HG02973 (cell line): ENCODE data around the gene DACT2.
"Not testable (repeated sequence)": the region's sequence is repeated elsewhere in the genome, so short reads cannot be mapped to it uniquely, and the experiment has no call there.

Experiments used
- ATAC-seq: cut with Tn5 transposase; IDR thresholded peaks from one replicate; pipeline ENCODE4 v1.9.1; 2021; ENCODE audit warnings: moderate library complexity; ENCODE audit not compliant: unreplicated experiment

The DACT2 gene

GRCh38 chr6:168268755-168269154 lies 50.8 kb downstream of the DACT2 start:
- ATAC-seq, result no peak

GRCh38 chr6:168267779-168268178 lies 51.8 kb downstream of the DACT2 start:
- ATAC-seq, result not testable (repeated sequence)

GRCh38 chr6:168265827-168266815 lies 53.5 kb downstream of the DACT2 start:
- ATAC-seq, result no peak

- ATAC-seq, result no peak
Observed at GRCh38 chr6:168265394-168265793, 54.2 kb downstream of the DACT2 start.

GRCh38 chr6:168264593-168265335 lies 54.8 kb downstream of the DACT2 start:
- ATAC-seq, result no peak

- ATAC-seq, result no peak
Observed at GRCh38 chr6:168263351-168263905, 56.1 kb downstream of the DACT2 start.

GRCh38 chr6:168261234-168261633 lies 58.3 kb downstream of the DACT2 start:
- ATAC-seq, result no peak

- no peak for ATAC-seq
Observed at GRCh38 chr6:168260420-168260987, 59.1 kb downstream of the DACT2 start.

- ATAC-seq, result no peak
Observed at GRCh38 chr6:168258795-168259194, 60.8 kb downstream of the DACT2 start.

- ATAC-seq, result no peak
Observed at GRCh38 chr6:168256940-168257339, 62.6 kb downstream of the DACT2 start.
